HCT116 (cell line): ENCODE measurements around the gene ADAT3. TPM values are rescaled to one million over a fixed set of nuclear protein-coding genes. Genes with fewer than 3 reads are reported as not detected.

Experiments used
- ATAC-seq: fragments of 200-7000 bp; cut with Tn5 transposase; 2 replicates; pipeline ENCODE4 v1.9.1; 2020; ENCODE audit warnings: mild to moderate bottlenecking, moderate library complexity
- BruUV-seq: library from RNA; stranded (reverse); fragments of 400-500 nt; replicated peaks from 2 replicates; lab custom pipeline; 2021; lab: Mats Ljungman, UMichigan
- CTCF ChIA-PET: fragments of 300-600 bp; sonication (Branson Sonifier 250); formaldehyde crosslinking; loops from one replicate; lab custom pipeline; 2021; ENCODE audit warnings: antibody characterized with exemption; lab: Charles Lee
- POLR2A ChIA-PET: fragments of 300-600, 350-600 bp; sonication (Branson Sonifier 250); formaldehyde crosslinking; loops from one replicate; lab custom pipeline; 2021; ENCODE audit warnings: antibody characterized with exemption; lab: Charles Lee
- RAD21 ChIA-PET, 2 experiments: fragments of 300-600 bp; sonication (Branson Sonifier 250); formaldehyde crosslinking; loops; one replicate each; lab custom pipeline; 2023; ENCODE audit warnings: low total read pairs in 2 of 2; ENCODE audit not compliant: uncharacterized antibody in 2 of 2, unreplicated experiment in 2 of 2, low non-redundant PET in 1 of 2; lab: Charles Lee
- DNase-seq: peaks from one replicate; pipeline ENCODE4 v3.0.0-alpha.2; 2010; ENCODE audit warnings: low read depth, low spot score
- H2AFZ ChIP-seq: fragments of 200-600 bp; shearing (Covaris generic), sonication (generic); 2 replicates; pipeline ENCODE4 v1.6.1; 2017; ENCODE audit warnings: low read depth, mixed run types, mixed read lengths, antibody characterized with exemption, low read length; ENCODE audit not compliant: poor library complexity, severe bottlenecking
- H3K27ac ChIP-seq: 2 replicates; pipeline ENCODE4 v1.5.1; 2012; ENCODE audit warnings: low read depth, low read length
- H3K27me3 ChIP-seq: fragments of 200-600 bp; sonication (generic); 2 replicates; pipeline ENCODE4 v1.6.1; 2016; ENCODE audit warnings: mixed run types, low read length, mixed read lengths; ENCODE audit not compliant: insufficient read depth
- H3K36me3 ChIP-seq, 2 experiments: fragments of 200-500 bp in 1 of 2; fragments of 200-600 bp in 1 of 2; sonication (Bioruptor generic) in 1 of 2; sonication (generic) in 1 of 2; 2 replicates each; pipeline versions ENCODE4 v1.5.1 to v1.6.1; 2014 to 2016; ENCODE audit warnings: low read length in 2 of 2, inconsistent platforms in 1 of 2, mixed read lengths in 1 of 2, mixed run types in 1 of 2; ENCODE audit not compliant: insufficient read depth in 2 of 2, control insufficient read depth in 1 of 2
- H3K4me1 ChIP-seq, 2 experiments: fragments of 200-600 bp in 1 of 2; sonication (generic) in 1 of 2; 2 replicates each; pipeline versions ENCODE4 v1.5.1 to v1.6.1; 2012 to 2017; ENCODE audit warnings: low read length in 2 of 2, inconsistent platforms in 1 of 2, mild to moderate bottlenecking in 1 of 2, mixed read lengths in 1 of 2, mixed run types in 1 of 2, moderate library complexity in 1 of 2; ENCODE audit not compliant: insufficient read depth in 2 of 2, control insufficient read depth in 1 of 2
- H3K4me2 ChIP-seq: fragments of 200-600 bp; sonication (generic); 2 replicates; pipeline ENCODE4 v1.6.1; 2017; ENCODE audit warnings: mixed run types, low read length, mixed read lengths
- H3K4me3 ChIP-seq, 2 experiments: fragments of 200-600 bp in 1 of 2; sonication (generic) in 1 of 2; replicated peaks in 1 of 2; 2 replicates each; pipeline ENCODE4 v1.5.1; 2011 to 2016; ENCODE audit warnings: low read length in 2 of 2, control low read depth in 1 of 2, low read depth in 1 of 2, mild to moderate bottlenecking in 1 of 2, mixed read lengths in 1 of 2, mixed run types in 1 of 2
- H3K79me2 ChIP-seq: fragments of 200-600 bp; sonication (generic); 2 replicates; pipeline ENCODE4 v1.6.1; 2017; ENCODE audit warnings: mild to moderate bottlenecking, mixed run types, low read length, moderate library complexity, mixed read lengths; ENCODE audit not compliant: insufficient read depth
- H3K9ac ChIP-seq: fragments of 200-600 bp; sonication (generic); 2 replicates; pipeline ENCODE4 v1.6.1; 2016; ENCODE audit warnings: low read length, mixed read lengths
- H3K9me2 ChIP-seq: fragments of 200-600 bp; sonication (generic), shearing (Covaris generic); 2 replicates; pipeline ENCODE4 v1.6.1; 2017; ENCODE audit warnings: mixed run types, mild to moderate bottlenecking, moderate library complexity; ENCODE audit not compliant: insufficient read depth
- H3K9me3 ChIP-seq, 2 experiments: fragments of 200-500 bp in 1 of 2; fragments of 200-600 bp in 1 of 2; sonication (Bioruptor generic) in 1 of 2; sonication (generic) in 1 of 2; 2 replicates each; pipeline ENCODE4 v1.6.1; 2014 to 2017; ENCODE audit warnings: low read length in 2 of 2, mixed read lengths in 2 of 2, inconsistent platforms in 1 of 2, low read depth in 1 of 2, mild to moderate bottlenecking in 1 of 2, mixed run types in 1 of 2, moderate library complexity in 1 of 2; ENCODE audit not compliant: control insufficient read depth in 1 of 2, insufficient read depth in 1 of 2
- H4K20me1 ChIP-seq: fragments of 200-600 bp; sonication (generic), shearing (Covaris generic); 2 replicates; pipeline ENCODE4 v1.6.1; 2017; ENCODE audit warnings: mixed run types, mild to moderate bottlenecking, moderate library complexity; ENCODE audit not compliant: insufficient read depth
- CBX3 ChIP-seq: IDR thresholded peaks from 2 replicates; pipeline ENCODE4 v1.6.1; 2012; ENCODE audit warnings: low read depth
- CEBPB ChIP-seq: IDR thresholded peaks from 2 replicates; pipeline ENCODE4 v1.6.1; 2012; ENCODE audit warnings: low read depth
- EZH2 ChIP-seq: fragments of 200-600 bp; sonication (generic); IDR thresholded peaks from 2 replicates; pipeline ENCODE4 v1.6.1; 2017; ENCODE audit warnings: antibody characterized with exemption, mixed run types
- FOSL1 ChIP-seq: IDR thresholded peaks from 2 replicates; pipeline ENCODE4 v1.6.1; 2012; ENCODE audit warnings: low read depth
- POLR2A ChIP-seq: IDR thresholded peaks from 2 replicates; pipeline ENCODE4 v1.7.0; 2011; ENCODE audit warnings: borderline replicate concordance; ENCODE audit not compliant: insufficient read depth, insufficient read length; ENCODE audit errors: extremely low read depth
- RAD21 ChIP-seq: IDR thresholded peaks from 2 replicates; pipeline ENCODE4 v1.6.1; 2012; ENCODE audit warnings: low read depth, mild to moderate bottlenecking
- SRF ChIP-seq: IDR thresholded peaks from 2 replicates; pipeline ENCODE4 v1.6.1; 2012; ENCODE audit warnings: low read depth
- intact Hi-C: fragments of 100-400 bp; cut with micrococcal nuclease; formaldehyde crosslinking; loops from 2 replicates; pipeline ENCODE4 v1.10.0; 2022
- total RNA-seq: library from RNA; stranded (reverse); gene quantifications from one replicate; pipeline ENCODE4 v1.2.1, GENCODE V29; 2021; ENCODE audit not compliant: unreplicated experiment
- TF ChIP-seq, protein P1 (sequence below): IDR thresholded peaks from 2 replicates; pipeline ENCODE4 v1.6.1; 2012

ADAT3 gene
- total RNA-seq, 1 experiment from 2014 or later, result 15.9 TPM

DNA sequence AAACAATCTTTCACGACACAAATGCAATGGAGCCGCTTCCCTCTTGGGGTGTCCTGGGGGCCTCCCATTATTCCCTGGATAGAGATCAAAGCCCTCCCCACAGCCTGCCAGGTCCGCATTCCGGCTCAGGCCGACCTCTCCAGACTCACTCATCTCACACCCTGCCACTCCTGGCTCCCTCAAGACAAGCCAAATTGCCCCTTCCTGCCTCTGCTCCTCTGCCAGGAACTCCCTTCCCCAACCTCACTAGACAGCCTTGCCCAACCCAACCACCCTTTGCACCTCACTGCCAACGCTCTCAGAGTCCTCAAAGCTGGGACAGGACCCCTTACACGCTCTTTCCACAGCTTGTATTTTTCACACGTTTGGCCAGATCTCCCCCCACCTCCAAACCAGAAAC, 21.4 kb upstream of the ADAT3 start:
- H3K36me3 ChIP-seq, result no peaks in the 10 kb centered on the region

DNA sequence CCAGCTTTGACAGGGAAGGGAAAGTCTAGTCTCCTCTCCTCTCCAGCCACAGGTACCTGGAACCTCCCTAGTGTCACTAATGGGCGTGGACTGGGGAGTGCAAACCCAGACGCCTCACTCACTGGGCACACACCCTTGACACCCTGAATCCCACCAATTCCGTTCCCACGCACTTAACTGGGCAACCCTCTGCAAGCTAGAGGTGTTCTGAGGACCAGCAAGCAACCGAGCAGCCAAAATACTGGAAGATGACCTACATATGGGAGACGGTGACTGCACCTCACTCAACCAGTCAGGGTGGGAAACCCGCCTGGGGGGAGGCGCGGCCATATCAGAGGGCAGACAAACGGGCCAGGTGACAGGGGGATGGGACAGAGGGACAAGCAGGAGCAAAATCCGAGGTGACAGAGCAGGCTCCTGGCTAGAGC, 20.9 kb upstream of the ADAT3 start:
- peak overlapping the region; percentile 49; the same call in 1 of the 2 replicates for H3K27ac ChIP-seq
- H3K4me3 ChIP-seq, result peak overlapping the region; percentile 94 to 97
- H3K27me3 ChIP-seq, result no peaks in the 10 kb centered on the region
- H3K79me2 ChIP-seq, result peaks cover 44% of the 10 kb centered on the region
- TF ChIP-seq, protein P1, sequence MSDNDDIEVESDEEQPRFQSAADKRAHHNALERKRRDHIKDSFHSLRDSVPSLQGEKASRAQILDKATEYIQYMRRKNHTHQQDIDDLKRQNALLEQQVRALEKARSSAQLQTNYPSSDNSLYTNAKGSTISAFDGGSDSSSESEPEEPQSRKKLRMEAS, result no peak
- TF ChIP-seq RAD21 (no peak), CEBPB (no peak)
- H3K4me2 ChIP-seq, result peak overlapping the region; percentile 94
- no peaks in the 10 kb centered on the region for H3K36me3 ChIP-seq
- H2AFZ ChIP-seq, result no peak overlapping the region
- no peaks in the 10 kb centered on the region for H4K20me1 ChIP-seq
- ATAC-seq (peak; percentile 24; the same call in 1 of the 2 replicates), DNase-seq (no peak)
- ChIA-PET RAD21 (no interaction called here), POLR2A (no interaction called here), CTCF (no interaction called here)
- H3K9ac ChIP-seq, result peak overlapping the region; percentile 94
- H3K9me3 ChIP-seq, result no peaks in the 10 kb centered on the region
- peaks cover 10 to 30% of the 10 kb centered on the region in 2 experiments; a peak in 3 of 4 replicates for H3K4me1 ChIP-seq
- BruUV-seq, result no TSS peak
- intact Hi-C loops, result no loop called here
- H3K9me2 ChIP-seq, result no peaks in the 10 kb centered on the region

More for the DNA sequence above, 21.4 kb upstream of the ADAT3 start:
- BruUV-seq, result TSS peak; percentile 67
- ChIA-PET RAD21 (no interaction called here), POLR2A (no interaction called here), CTCF (no interaction called here)
- Histone ChIP-seq H3K27me3 (no peaks in the 10 kb centered on the region), H3K9ac (peak overlapping the region; percentile 94), H2AFZ (no peak overlapping the region), H3K4me2 (peak overlapping the region; percentile 94), H3K79me2 (peaks cover 44% of the 10 kb centered on the region), H3K27ac (no peak overlapping the region; the same call in 1 of the 2 replicates), H3K9me3 (no peaks in the 10 kb centered on the region), H3K4me1 (peaks cover 10 to 30% of the 10 kb centered on the region in 2 experiments; a peak in 3 of 4 replicates), H3K9me2 (no peaks in the 10 kb centered on the region), H4K20me1 (no peaks in the 10 kb centered on the region)
- intact Hi-C loops, result no loop called here
- DNase-seq, result no peak
- ATAC-seq, result no peak
- TF ChIP-seq CEBPB (no peak), SRF (no peak), POLR2A (no peak), CBX3 (no peak), FOSL1 (no peak), EZH2 (no peak)
- TF ChIP-seq, all 23 proteins: peak for 0
- H3K4me3 ChIP-seq, result peak overlapping the region; percentile 94 to 97
